ENCODE results near the gene OR12D1.

Gene OR12D1

DNA sequence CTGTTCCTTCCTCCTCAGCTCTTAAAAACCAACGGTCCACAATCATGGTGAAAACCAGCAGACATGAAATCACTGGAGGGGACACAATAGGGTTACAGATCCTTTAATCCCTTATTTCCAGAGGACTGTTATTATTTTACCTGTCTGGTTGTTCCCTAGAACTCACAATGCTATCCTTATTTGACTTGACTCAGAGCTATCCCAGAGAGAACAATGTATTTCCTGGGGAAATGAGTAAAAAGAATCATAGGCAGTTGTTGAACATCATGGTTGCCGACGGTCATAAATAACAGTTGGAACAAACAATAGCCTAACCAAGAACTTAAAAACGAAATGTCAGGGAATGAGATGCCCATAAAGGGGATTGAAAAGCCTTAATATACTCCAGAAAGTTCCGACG is 51.5 kb downstream of the OR12D1 start:
- DNase-seq, result no peak

All from activated CD4-positive, alpha-beta T cell treated with anti-CD3 and anti-CD28 coated beads, Interleukin-2, Interleukin-6, amounts not matched to agents 100 ng/mL and 50 ng/mL, durations not matched to agents 16 hours and 8 hours (primary cell).